ENCODE results near the gene BICD1.

BICD1 gene

DNA sequence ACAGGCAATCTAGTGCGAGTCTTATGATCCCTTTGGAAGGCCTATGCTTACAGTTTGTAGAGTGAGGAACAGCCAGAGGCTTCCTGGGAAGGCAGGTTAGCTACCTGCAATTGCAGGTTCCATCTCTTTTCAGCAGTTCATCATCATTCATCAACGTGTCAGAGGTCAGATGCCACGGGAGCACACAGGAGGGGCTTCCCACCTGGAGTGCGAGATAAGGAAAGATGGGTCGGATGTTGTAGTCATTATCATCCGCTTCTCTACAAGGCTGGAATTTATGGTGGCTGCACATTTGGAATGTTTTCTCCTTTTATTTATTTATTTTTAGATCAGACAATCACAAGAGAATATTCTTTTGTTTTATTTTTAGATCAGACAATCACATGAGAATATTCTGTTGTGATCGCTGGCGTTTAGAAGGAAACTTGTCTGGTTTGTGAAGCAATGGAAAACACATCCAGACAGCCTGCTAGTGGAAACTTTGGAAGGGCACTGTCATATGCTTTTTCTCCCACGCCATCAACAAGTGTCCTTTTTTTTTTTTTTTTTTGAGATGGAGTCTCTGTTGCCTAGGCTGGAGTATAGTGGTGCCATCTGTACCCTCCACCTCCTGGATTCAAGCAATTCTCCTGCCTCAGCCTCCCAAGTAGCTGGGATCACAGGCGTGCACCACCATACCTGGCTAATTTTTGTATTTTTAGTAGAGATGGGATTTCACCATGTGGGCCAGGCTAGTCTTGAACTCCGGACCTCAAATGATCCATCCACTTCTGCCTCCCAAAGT lies 1.9 kb upstream of the BICD1 start:
- no peak for DNase-seq

DNA sequence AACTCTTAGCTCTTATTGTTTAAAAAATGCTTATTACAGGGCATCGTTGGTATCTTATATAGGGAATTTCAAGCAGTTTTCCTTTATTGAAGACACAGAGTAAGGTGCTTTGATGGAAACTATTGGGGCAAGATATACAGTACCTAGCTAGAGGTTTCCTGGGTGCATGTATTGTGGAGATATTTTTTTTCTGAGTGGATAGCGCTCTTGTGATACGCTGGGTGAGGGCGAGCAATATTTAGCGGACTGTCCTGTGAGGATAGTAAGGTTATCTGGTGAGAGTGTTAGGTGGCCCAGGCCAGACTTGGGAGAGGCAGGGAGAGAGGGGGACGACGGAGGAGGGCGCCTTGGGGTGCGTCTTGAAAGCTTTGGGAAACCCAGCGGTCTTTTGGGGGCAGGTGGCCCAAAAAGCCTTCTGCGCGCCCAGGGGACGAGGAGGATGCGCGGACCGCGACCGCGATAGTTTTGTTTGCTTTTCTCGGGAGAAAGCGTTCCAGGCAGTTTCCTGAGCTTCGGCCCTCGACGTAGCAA lies 596 bp upstream of the BICD1 start:
- DNase-seq = no peak

DNA sequence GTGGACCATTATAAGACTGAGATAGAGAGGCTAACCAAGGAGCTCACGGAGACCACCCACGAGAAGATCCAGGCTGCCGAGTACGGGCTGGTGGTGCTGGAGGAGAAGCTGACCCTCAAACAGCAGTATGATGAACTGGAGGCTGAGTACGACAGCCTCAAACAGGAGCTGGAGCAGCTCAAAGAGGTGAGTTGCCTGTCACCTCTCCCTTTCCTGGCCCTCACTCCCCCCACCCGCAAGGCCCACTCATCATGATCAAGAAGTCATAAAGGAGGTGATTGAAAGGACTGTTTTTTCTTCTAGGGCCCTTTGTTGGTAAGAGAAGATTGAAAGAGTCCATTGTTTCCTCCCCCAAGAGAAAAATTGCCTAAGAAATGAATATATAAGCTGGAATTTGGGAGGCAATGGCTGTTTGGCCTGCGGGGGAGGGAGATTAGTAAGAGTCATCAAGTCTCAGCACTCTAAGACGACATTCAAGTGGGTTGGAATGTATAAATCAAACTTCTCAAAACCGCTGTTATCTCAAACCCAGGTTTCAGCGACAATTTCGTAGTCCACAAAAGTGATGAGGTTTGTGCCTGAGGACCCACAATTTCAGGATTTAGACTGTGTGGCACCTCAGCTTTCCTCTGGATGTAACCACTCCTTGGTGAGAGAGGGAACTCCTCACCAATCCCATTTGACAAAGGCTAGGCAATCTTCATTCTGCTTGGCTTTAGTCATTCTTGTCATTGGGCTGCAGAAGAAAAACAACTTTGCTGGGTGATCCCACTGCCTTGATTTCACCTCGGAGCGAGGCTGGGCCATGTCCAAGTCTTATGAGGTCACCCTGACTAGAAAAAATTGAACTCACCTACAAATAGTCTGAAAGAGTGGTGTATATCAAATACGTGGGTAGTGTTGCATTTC lies 966 bp downstream of the BICD1 start:
- no peak for DNase-seq

DNA sequence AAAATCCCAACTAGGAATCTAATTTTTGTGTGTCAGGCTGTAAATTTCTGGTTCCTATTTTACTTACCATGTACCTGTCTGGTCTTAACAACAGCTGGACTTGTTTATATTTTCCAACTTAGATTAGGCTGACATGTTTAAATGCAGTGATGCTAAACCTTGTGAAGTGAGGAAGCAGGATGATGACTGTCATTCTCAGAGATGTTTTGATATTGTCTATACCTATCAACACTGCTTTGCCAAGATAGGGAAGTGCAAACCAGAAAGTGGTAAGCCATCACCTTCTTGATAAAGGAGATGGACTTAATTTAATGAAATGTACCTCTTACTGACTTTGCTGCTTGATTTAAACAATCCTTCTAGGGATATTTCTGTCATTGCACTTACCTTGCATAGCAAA lies 2.1 kb downstream of the BICD1 start:
- no peak for DNase-seq

DNA sequence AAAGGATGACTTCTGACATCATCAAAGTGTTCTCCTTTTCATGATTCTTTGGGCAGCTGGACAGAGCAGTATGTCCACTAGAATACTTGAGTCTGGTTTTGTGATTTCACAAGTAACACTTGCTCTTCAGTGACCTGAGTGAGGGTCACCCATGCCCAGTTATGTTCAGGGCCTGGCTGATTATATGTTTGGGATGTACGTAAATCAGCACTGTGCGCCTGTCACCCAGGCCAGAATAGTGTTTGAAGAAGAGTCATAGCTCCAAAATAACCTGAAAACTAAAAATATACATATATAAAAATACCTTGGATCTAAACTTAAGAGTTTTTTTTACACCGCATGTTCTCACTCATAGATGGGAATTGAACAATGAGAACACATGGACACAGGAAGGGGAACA lies 3.8 kb downstream of the BICD1 start:
- no peak for DNase-seq

DNA sequence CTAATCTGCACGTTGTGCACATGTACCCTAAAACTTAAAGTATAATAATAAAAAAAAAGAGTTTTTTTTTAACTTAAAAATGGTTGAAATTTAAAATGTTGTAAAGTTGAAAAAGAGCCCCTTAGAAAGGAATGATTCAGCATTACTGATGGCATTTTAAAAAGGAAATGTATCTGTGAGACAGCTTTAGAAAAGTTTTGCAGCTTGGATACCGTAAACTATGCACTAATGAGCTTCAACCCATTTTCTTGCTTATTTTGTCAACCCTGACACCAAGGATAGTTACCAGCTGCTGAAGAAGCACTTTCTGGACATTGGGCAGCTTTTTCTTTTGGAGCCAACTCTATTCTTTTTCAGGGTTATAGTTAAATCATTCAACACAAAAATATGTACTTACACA lies 4.3 kb downstream of the BICD1 start:
- no peak for DNase-seq

DNA sequence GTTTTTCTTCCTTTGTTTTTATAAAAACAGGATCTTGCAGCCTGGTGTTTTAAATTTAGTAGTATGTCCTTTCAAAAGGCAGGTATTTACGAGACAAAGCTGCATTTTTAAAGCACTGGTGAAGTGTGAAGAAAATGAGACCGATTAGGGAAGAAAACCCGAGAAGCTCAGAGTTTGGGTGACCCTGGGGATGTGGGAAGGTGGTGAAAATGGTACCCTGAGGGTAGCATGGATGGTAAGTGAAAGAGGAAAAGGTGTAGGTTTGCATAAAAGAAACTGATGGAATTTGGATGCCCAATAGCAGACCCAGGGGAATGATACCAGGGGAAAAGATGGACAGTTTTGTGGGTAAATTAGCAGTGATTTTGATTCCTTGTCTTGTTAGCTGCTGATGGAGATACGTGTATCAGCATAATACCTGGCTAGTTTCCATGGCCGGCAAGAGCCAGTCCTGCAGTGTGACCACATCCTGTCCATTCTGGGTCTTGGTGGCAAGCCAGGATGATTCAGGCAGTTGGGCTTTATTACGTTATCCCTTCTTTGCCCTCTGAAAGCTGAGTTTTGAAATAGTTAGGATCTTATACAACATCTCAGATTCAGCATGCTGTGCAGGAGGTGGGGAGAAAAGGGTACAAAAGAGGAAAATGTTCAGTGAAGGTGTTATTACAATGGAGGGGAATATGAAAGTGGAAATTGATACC lies 8.9 kb downstream of the BICD1 start:
- DNase-seq = no peak

DNA sequence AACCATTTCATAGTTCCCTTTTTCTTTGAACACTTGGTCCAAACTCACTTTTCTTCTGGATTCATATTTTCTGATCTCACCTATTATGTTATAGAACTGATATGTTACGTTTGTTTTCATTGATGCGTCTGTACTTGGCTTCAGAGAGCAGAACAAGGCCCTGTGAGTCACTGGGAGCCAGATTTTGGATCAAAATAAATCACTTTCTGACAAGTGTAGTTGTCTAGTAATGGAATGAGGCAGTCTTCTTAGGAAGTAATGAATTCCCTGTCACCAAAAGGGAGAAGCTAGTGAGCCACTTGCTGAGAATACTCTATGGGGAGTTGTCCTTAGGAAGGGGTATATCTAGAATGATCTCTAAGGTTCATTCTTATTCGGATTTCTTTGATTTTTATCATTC lies 10.2 kb downstream of the BICD1 start:
- DNase-seq = no peak

DNA sequence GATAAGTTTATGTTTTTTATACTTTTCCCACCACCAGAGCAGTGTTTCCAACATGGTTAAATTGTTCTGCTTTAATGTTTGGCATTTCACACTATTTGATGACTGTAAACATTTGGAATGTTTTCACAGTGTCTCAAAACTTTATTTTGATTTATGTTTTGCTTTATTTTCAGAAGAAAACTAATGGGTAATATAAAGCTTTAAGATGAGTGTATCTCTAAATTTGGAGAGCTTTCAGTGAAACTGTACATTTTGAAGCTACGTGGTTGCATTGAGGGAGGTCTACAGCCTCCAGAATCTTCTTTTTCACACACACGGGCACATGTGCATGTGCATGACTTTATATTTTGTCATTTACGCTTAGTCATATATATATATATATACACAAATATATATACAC lies 10.7 kb downstream of the BICD1 start:
- no peak for DNase-seq

DNA sequence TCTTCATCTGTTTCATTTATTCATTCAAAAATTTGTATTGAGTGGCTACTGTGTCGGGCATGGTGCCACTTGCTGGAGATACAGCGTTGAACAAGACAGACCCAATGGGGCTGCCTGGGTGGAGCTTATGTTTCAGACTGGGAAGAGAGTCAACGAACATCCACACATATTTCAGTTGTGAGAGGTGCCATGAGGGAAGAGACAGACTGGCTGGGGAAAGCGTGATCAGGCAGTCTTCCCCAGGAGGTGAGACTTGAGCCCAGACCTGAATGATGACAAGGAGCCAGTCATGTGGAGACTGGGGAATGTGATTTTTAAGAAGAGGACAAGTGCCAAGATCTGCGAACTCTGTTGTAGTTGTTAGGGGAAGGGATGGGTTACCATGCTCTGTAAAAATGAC lies 12.2 kb downstream of the BICD1 start:
- DNase-seq = no peak

DNA sequence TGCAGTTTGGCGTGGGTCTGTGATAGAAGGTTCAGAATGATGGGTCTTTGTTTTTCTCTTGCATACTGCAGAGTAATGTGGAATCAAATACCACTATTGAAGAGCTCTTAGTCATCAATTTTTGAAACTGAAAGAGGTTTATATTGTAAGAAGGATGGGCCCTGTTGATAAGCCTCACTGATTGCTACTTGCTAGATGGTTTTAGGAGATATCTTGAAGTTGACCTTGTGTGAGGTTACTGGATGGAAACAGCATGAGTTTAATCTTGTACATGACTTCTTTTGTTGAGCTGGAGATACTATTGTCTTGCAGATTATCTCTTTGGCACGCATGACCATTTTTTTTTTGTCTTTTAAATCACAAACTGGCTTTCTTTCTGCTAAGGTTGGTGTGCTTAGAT lies 13.8 kb downstream of the BICD1 start:
- no peak for DNase-seq

DNA sequence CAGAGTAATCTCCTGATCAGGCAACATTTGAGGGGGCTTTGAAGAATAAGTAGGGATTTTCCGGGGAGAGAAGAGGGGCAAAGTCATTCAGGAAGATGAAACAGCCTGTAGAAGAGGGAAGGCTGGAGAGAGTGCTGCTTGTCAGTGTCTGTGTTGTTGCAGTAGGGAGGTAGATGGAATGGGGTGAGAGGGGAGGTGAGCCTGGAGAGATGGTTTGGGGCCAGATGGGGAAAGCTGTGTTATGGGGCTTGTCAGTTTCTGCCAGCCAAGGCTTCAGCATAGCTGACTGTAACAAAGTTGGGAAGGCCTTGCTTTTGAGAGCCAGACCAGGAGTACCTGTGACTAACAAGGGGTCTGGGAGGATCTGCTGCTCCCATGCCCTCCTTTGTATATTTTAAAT lies 18.0 kb downstream of the BICD1 start:
- DNase-seq = no peak

DNA sequence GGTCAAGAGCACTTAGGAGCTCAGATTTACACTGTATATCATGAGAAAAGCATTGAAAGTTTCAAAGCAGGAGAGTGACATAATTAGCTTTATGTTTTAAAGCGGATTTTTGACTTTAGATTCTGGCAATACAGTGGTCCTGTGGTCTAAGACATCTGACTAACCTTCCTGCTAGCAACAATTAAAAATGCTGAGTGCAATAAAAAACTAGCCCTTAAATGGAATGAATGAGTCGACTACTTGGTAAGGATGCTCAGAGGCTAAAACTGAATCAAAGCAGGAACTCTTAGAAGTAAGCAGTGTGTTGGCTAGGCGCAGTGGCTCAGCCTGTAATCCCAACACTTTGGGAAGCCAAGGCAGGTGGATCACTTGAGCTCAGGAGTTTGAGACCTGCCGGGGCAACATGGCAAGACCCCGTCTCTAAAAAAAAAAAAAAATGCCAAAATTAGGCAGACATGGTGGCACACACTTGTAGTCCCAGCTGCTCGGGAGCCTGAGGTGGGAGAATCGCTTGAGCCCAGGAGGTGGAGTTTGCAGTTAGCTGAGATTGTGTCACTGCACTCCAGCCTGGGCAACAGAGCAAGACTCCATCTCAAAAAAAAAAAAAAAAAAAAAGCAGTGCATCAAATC lies 18.9 kb downstream of the BICD1 start:
- DNase-seq = no peak

DNA sequence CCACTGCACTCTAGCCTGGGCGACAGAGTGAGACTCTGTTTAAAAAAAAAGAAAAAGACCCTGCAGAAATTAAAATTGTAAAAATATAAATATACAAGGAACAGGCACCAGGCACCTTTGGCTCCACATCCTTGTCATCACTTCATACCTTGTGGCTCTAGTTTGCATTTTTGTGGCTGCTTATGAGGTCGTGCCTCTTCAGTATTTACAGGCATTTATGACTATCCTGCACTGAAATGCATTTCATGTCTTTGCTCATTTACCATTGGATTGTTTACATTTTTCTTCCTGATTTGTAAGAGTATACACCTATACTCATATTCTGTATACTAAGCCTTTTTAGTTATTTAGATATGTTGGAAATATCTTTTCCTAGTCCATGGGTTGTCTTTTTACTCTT lies 20.1 kb downstream of the BICD1 start:
- no peak for DNase-seq

DNA sequence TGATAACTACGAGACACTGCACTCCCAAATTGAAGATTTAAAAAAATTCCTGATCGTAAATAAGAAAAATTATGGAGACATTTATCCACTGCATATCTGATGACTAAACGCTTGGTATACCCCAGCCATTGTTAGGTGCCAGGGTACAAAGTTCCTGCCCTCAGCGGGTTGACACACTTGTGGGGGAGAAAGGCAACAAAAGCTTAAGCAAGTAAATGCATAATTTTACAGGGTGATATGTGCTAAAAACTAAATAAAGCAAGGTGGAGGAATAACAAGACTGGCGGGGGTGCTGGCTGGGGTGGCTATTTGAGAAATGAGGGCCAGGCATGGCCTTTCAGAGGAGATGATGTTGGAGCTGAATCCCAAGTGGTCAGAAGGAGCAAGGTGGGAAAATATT lies 25.0 kb downstream of the BICD1 start:
- DNase-seq = no peak

DNA sequence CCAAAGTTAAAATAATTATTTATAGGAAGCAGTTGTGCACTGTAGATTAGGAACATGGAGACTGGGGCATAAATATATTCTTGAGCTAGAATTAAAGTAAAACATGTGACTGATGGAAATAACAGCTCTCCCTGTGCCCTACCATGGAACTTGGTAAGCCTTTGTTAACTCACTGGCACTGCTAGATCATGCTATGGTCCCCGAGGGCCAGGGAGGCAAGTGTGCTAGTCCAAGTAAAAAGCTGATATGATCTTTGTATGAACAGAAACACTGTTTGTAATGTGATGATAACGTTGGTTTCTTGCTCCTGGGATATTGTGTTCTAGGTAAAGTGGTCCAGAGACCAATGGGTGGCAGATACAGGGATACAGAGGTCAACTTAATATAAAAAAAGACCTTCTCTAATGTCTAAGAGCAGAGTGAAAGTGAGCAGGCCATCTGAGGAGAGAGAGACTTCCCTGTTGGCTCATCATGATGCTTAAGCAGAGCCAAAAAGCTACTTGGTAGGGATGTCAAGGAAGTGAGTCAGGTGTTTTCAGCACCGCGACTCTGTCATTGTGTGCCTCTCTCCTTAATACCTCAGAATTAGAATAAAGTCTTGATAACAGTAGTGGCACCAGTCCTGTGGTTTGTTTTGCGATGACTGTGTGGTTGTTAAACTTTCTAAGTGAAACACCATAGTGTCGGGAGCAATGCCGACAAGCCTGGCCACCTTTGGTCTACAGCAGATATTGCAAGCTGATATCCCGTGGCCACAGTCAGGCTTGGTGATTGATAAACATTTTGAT lies 27.6 kb downstream of the BICD1 start:
- DNase-seq = no peak

DNA sequence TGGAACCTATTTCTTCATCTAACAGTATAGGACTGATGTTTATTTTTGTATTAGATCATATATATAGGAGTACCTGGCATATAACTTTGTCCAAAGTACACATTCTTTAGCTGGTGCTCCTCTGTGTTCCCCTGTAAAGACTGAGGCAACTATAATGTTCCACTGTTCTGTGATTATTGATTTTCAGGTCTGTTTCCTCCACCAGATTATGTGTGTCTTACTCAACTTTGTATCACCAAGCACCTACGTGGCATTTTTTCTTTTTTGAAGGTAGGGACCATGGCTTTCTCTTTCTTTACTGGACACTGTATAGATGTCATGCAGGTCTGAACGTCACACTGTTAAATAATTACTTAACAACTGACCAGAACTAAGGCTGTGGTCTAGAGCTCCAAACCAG lies 29.3 kb downstream of the BICD1 start:
- no peak for DNase-seq

DNA sequence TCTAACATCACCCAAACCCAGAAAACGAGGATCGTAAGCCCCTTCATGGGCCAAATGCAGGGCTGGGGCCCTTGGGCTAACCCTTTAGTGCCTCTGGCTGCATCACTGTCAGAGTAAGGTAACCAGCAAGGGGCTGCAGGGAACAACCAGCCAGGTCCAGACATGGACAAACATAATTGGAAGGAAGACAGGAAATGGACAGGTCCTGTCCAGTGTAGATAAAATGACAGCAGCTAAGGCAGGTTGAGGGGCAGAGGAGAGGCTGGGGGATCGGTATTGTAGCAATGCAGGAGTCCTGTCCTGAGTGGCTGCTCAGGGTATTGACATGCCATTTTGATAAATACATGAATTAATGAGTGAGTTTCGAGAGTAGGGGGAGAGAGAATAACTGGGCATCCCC lies 29.8 kb downstream of the BICD1 start:
- no peak for DNase-seq

DNA sequence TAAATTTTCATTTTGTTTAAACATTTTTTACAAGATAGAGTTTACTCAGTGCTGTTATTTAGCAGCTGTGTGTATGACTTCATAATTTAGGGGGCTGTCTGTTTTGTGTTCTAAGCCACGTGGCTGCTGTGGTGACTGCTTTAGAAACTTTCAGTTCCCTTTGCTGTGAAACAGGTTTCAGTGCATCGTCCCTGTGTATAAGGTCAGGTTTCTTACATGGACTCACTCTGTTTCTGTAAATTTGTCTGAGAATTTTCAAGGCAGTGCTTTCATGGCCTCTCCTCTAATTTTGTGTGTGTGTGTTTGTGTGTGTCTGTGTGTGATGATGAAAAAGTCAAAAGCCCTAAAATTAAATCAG lies 32.4 kb downstream of the BICD1 start:
- DNase-seq = no peak

DNA sequence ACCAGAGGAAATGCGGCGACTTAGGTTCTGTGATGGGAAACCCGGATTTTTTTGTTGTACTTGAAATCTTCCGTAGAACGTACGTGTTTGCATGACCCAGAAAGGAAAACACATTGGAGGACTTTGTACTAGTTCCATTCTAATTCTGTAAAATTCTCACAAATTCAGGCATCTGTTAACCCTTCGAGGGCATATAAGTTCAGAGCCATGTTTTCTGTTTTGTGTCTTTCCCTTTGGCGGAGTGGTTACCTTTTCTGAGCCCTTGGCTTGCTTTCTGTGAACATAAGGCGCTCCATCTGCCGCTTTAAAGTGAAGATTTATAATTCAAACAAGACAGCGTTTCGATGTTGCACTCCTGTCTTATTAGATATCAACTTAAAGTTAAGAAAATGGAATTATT lies 34.2 kb downstream of the BICD1 start:
- no peak for DNase-seq

DNA sequence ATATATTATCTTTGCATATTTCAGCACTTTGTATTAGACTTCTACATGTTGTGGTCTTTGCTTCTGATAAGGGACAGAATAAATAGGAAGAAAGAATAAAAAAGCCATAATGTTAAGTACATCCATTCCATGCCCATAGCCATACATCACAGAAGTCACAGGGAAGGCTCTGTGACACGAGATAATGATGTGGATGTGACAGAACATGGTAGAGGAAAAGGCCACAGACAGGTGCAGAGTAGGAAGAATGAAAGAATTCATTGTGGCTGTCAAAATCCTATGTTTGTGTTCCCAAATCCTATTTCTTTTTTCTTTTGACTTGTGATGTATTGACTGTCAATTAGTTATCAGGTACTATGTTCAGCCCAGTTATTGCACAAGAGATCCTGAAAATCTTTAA lies 38.4 kb downstream of the BICD1 start:
- no peak for DNase-seq

Measured in NCI-H1436 treated with DMSO at 0.1 percent for 48 hours (cell line).